HepG2 (cell line): Measurements from ENCODE around the gene TTC23. TPM values are rescaled to one million over a fixed set of nuclear protein-coding genes. Genes with fewer than 3 reads are reported as not detected.

Experiments
- ATAC-seq: fragments of 200-7000 bp; cut with Tn5 transposase; 3 replicates; pipeline ENCODE4 v1.9.1; 2020; ENCODE audit warnings: mild to moderate bottlenecking, moderate library complexity
- BruUV-seq: library from RNA; stranded (reverse); fragments of 400-500 nt; replicated peaks from 2 replicates; lab custom pipeline; 2021; lab: Mats Ljungman, UMichigan
- CTCF ChIA-PET: fragments of 300-600 bp; formaldehyde crosslinking; extraction: SDS; loops from one replicate; lab custom pipeline; 2021; ENCODE audit warnings: low total read pairs, inconsistent platforms, low intra/inter-chr PET ratio; lab: Yijun Ruan, JAX
- POLR2A ChIA-PET: fragments of 350-600 bp; sonication (Branson Sonifier 250); formaldehyde crosslinking; loops from one replicate; lab custom pipeline; 2020; ENCODE audit warnings: antibody characterized with exemption, inconsistent platforms; lab: Yijun Ruan, JAX
- DNase-seq: peaks from one replicate; pipeline ENCODE4 v3.0.0-alpha.2; 2015; ENCODE audit warnings: low spot score
- FAIRE-seq: peaks from 3 replicates; lab custom pipeline; 2011; peaks lifted over from hg19 to GRCh38; lab: Jason Lieb, UNC
- H2AFZ ChIP-seq: one replicate; pipeline ENCODE4 v1.6.1; 2011; ENCODE audit warnings: low read length, inconsistent platforms
- H3K27ac ChIP-seq: fragments of 300-600 bp; 3 replicates; pipeline ENCODE4 v1.8.0; 2011; ENCODE audit warnings: mixed run types, mild to moderate bottlenecking, mixed read lengths, low read length, inconsistent platforms; ENCODE audit not compliant: insufficient read depth; ENCODE audit errors: extremely low read length
- H3K27me3 ChIP-seq, 2 experiments: fragments of 200-600 bp in 1 of 2; 2 replicates in 1 of 2; 3 replicates in 1 of 2; pipeline versions ENCODE4 v1.6.0 to v1.8.0; 2011; ENCODE audit warnings: low read length in 2 of 2, mild to moderate bottlenecking in 2 of 2, moderate library complexity in 2 of 2, inconsistent platforms in 1 of 2; ENCODE audit not compliant: insufficient read depth in 2 of 2, control insufficient read depth in 1 of 2
- H3K36me3 ChIP-seq, 2 experiments: fragments of 200-600 bp in 1 of 2; replicated peaks in 1 of 2; 2 replicates in 1 of 2; 3 replicates in 1 of 2; pipeline versions ENCODE4 v1.5.1 to v1.8.0; 2011; ENCODE audit warnings: low read length in 2 of 2, inconsistent platforms in 1 of 2; ENCODE audit not compliant: insufficient read depth in 2 of 2, control insufficient read depth in 1 of 2
- H3K4me1 ChIP-seq: 2 replicates; pipeline ENCODE4 v1.5.1; 2012; ENCODE audit warnings: low read length, inconsistent platforms; ENCODE audit not compliant: insufficient read depth
- H3K4me2 ChIP-seq: 2 replicates; pipeline ENCODE4 v1.6.0; 2011; ENCODE audit warnings: low read depth, low read length, inconsistent platforms
- H3K4me3 ChIP-seq, 3 experiments: fragments of 200-600 bp in 1 of 3; sonication (generic), shearing (Covaris generic) in 1 of 3; replicated peaks in 1 of 3; 2 replicates each; pipeline ENCODE4 v1.5.1; 2011 to 2016; ENCODE audit warnings: low read length in 3 of 3, inconsistent platforms in 2 of 3, low read depth in 2 of 3, mild to moderate bottlenecking in 2 of 3, control low read depth in 1 of 3, mixed read lengths in 1 of 3; ENCODE audit not compliant: insufficient read depth in 1 of 3
- H3K79me2 ChIP-seq: one replicate; pipeline ENCODE4 v1.6.1; 2011; ENCODE audit warnings: low read length, inconsistent platforms; ENCODE audit not compliant: insufficient read depth
- H3K9ac ChIP-seq: 2 replicates; pipeline ENCODE4 v1.6.0; 2011; ENCODE audit warnings: mild to moderate bottlenecking, low read depth, low read length, inconsistent platforms; ENCODE audit not compliant: insufficient read depth
- H3K9me3 ChIP-seq: 2 replicates; pipeline ENCODE4 v1.5.1; 2012; ENCODE audit warnings: mild to moderate bottlenecking, low read length
- H4K20me1 ChIP-seq: 2 replicates; pipeline ENCODE4 v1.6.0; 2011; ENCODE audit warnings: inconsistent platforms, mild to moderate bottlenecking, low read length, moderate library complexity; ENCODE audit not compliant: insufficient read depth
- HOXA5 ChIP-seq: sonication (generic); formaldehyde crosslinking; IDR thresholded peaks from 2 replicates; pipeline ENCODE4 v1.4.0; 2020; ENCODE audit warnings: missing genetic modification reagents
- MXI1 ChIP-seq: IDR thresholded peaks from 3 replicates; pipeline ENCODE4 v1.6.1; 2012; ENCODE audit warnings: low read depth, low read length, inconsistent platforms, borderline replicate concordance
- MYC ChIP-seq: sonication (generic); formaldehyde crosslinking; IDR thresholded peaks from 2 replicates; pipeline ENCODE4 v1.9.0; 2021; ENCODE audit warnings: missing genetic modification reagents, borderline replicate concordance
- SETDB1 ChIP-seq: sonication (generic); formaldehyde crosslinking; IDR thresholded peaks from 2 replicates; pipeline ENCODE4 v1.5.1; 2020; ENCODE audit warnings: missing genetic modification reagents, mild to moderate bottlenecking, borderline replicate concordance
- ZNF615 ChIP-seq: sonication (generic); formaldehyde crosslinking; IDR thresholded peaks from 2 replicates; pipeline ENCODE4 v1.5.0; 2020; ENCODE audit warnings: mild to moderate bottlenecking, missing genetic modification reagents, borderline replicate concordance
- ZNF766 ChIP-seq: sonication (generic); formaldehyde crosslinking; IDR thresholded peaks from 2 replicates; pipeline ENCODE4 v1.5.0; 2020; ENCODE audit warnings: missing genetic modification reagents, borderline replicate concordance
- WGBS: methylation state at CpG from one replicate; pipeline ENCODE4 v1.1.6; 2017; ENCODE audit warnings: low lambda C conversion rate; 5-methylcytosine and 5-hydroxymethylcytosine counted together
- in situ Hi-C: cut with HindIII; loops from 2 replicates; pipeline ENCODE4 v1.10.0; 2017; ENCODE audit warnings: low pct_unique_long_range_greater_than_20kb; ENCODE audit not compliant: extremely low pct_ligation_motif_present
- intact Hi-C: fragments of 100-400 bp; cut with micrococcal nuclease; formaldehyde crosslinking; loops from one replicate; pipeline ENCODE4 v1.10.0; 2022; ENCODE audit not compliant: unreplicated experiment
- polyA plus RNA-seq, 8 experiments: library from polyadenylated mRNA; depleted of rRNA in 3 of 8; stranded (reverse) in 7 of 8; unstranded in 1 of 8; fragments of >200 nt; fragmentation: Illumina TruSeq in 4 of 8; extraction: Trizol in 4 of 8; gene quantifications; 2 replicates each; pipeline versions ENCODE4 v1.2.1 to v1.2.3, GENCODE V29; 2011 to 2016; ENCODE audit warnings: low read depth in 4 of 8, missing spikeins in 1 of 8, mixed read lengths in 1 of 8; ENCODE audit not compliant: insufficient read depth in 1 of 8
- total RNA-seq, 5 experiments: library from RNA; depleted of rRNA; stranded (reverse); fragments of >200 nt; fragmentation: Illumina TruSeq; extraction: Trizol; gene quantifications; 2 replicates each; pipeline ENCODE4 v1.2.3, GENCODE V29; 2016; ENCODE audit warnings: low read depth in 1 of 5
- TF ChIP-seq, protein P1 (sequence below): sonication (generic); formaldehyde crosslinking; IDR thresholded peaks from 2 replicates; pipeline ENCODE4 v1.4.0; 2020; ENCODE audit warnings: missing genetic modification reagents, borderline replicate concordance
- TF ChIP-seq, protein P2 (sequence below): IDR thresholded peaks from 2 replicates; pipeline ENCODE4 v1.6.1; 2012; ENCODE audit warnings: low read length, improper control_type of control experiment
- TF ChIP-seq, protein P3 (sequence below): sonication (generic); formaldehyde crosslinking; conservative IDR thresholded peaks from 2 replicates; pipeline ENCODE4 v1.8.0; 2022; ENCODE audit warnings: missing genetic modification reagents
- TF ChIP-seq, protein P4 (sequence below): sonication (generic); formaldehyde crosslinking; IDR thresholded peaks from 2 replicates; pipeline ENCODE4 v1.5.0; 2020; ENCODE audit warnings: mild to moderate bottlenecking, missing genetic modification reagents, borderline replicate concordance

TTC23 gene
- total and polyA plus RNA-seq, 2 of the 13 experiments (the other 11 are each of a cell fraction or from before 2014, with no cell fraction given) = 1.6 to 11.7 TPM

DNA sequence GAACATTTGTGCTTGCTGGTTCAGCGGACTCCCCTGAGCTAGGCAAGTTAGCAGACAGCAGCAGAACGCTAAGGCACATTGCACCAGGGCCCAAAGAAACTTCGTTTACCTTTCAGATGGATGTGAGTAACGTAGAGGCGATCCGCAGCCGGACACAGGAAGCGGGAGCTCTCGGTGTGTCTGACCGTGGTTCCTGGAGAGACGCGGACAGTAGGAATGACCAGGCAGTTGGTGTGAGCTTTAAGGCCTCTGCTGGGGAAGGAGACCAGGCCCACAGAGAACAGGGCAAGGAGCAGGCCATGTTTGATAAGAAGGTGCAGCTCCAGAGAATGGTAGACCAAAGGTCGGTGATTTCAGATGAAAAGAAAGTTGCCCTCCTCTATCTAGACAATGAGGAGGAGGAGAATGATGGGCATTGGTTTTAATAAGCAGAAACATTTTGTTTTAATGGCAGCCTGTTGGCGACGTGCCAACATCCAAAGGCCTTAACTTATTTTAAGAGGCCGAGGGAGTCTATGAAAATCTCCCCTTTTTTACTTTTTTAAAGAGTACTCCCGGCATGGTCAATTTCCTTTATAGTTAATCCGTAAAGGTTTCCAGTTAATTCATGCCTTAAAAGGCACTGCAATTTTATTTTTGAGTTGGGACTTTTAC is 116.6 kb downstream of the TTC23 start (continued):
- TF ChIP-seq, protein P1, sequence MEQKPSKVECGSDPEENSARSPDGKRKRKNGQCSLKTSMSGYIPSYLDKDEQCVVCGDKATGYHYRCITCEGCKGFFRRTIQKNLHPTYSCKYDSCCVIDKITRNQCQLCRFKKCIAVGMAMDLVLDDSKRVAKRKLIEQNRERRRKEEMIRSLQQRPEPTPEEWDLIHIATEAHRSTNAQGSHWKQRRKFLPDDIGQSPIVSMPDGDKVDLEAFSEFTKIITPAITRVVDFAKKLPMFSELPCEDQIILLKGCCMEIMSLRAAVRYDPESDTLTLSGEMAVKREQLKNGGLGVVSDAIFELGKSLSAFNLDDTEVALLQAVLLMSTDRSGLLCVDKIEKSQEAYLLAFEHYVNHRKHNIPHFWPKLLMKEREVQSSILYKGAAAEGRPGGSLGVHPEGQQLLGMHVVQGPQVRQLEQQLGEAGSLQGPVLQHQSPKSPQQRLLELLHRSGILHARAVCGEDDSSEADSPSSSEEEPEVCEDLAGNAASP (CRISPR knock-in tag) = no peak
- no peak for TF ChIP-seq MYC
- TF ChIP-seq HOXA5 (CRISPR knock-in tag) = no peak
- TF ChIP-seq ZNF766 = no peak
- TF ChIP-seq SETDB1 (CRISPR knock-in tag) = no peak

DNA sequence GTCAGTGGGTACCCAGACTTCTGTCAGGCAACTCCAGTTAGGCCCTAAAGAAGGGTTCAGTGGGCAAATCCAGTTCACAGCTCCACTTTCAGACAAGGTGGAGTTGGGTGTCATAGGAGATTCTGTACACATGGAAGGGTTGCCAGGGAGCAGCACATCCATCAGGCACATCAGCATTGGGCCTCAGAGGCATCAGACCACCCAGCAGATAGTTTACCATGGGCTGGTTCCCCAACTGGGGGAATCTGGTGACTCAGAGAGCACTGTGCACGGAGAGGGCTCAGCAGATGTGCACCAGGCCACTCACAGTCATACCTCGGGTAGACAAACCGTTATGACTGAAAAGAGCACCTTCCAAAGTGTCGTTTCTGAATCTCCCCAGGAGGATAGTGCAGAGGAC is 117.3 kb downstream of the TTC23 start:
- no peaks in the 10 kb centered on the region for H3K9me3 ChIP-seq
- FAIRE-seq (no peak), DNase-seq (no peak), ATAC-seq (no peak; the same call in 2 of the 3 replicates)
- no peak overlapping the region for H3K4me3 ChIP-seq
- ChIA-PET POLR2A (interaction anchor here (1.3 kb wide), 1 partner anchor 27 kb away, joined by 5 read pairs; the partner anchor contains the start of gene SYNM), CTCF (no interaction called here)
- H4K20me1 ChIP-seq = no peaks in the 10 kb centered on the region
- no peak overlapping the region for H2AFZ ChIP-seq
- in situ Hi-C loops = no loop called here
- peak overlapping the region; percentile 47 for H3K27ac ChIP-seq
- no TSS peak for BruUV-seq
- peaks cover 47% of the 10 kb centered on the region for H3K4me1 ChIP-seq
- H3K79me2 ChIP-seq = no peaks in the 10 kb centered on the region
- peak overlapping the region; percentile 43 for H3K4me2 ChIP-seq
- peaks cover 0 to 11% of the 10 kb centered on the region in 2 experiments; a peak in 4 of 5 replicates for H3K36me3 ChIP-seq
- TF ChIP-seq ZNF615 (CRISPR knock-in tag) = 0 out of 2 replicates have a peak, but pooled peaks have one; percentile 8
- TF ChIP-seq, protein P2, sequence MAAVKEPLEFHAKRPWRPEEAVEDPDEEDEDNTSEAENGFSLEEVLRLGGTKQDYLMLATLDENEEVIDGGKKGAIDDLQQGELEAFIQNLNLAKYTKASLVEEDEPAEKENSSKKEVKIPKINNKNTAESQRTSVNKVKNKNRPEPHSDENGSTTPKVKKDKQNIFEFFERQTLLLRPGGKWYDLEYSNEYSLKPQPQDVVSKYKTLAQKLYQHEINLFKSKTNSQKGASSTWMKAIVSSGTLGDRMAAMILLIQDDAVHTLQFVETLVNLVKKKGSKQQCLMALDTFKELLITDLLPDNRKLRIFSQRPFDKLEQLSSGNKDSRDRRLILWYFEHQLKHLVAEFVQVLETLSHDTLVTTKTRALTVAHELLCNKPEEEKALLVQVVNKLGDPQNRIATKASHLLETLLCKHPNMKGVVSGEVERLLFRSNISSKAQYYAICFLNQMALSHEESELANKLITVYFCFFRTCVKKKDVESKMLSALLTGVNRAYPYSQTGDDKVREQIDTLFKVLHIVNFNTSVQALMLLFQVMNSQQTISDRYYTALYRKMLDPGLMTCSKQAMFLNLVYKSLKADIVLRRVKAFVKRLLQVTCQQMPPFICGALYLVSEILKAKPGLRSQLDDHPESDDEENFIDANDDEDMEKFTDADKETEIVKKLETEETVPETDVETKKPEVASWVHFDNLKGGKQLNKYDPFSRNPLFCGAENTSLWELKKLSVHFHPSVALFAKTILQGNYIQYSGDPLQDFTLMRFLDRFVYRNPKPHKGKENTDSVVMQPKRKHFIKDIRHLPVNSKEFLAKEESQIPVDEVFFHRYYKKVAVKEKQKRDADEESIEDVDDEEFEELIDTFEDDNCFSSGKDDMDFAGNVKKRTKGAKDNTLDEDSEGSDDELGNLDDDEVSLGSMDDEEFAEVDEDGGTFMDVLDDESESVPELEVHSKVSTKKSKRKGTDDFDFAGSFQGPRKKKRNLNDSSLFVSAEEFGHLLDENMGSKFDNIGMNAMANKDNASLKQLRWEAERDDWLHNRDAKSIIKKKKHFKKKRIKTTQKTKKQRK = no peak
- TF ChIP-seq MXI1 = 0 out of 3 replicates have a peak, but pooled peaks have one; percentile 2
- TF ChIP-seq, protein P3, sequence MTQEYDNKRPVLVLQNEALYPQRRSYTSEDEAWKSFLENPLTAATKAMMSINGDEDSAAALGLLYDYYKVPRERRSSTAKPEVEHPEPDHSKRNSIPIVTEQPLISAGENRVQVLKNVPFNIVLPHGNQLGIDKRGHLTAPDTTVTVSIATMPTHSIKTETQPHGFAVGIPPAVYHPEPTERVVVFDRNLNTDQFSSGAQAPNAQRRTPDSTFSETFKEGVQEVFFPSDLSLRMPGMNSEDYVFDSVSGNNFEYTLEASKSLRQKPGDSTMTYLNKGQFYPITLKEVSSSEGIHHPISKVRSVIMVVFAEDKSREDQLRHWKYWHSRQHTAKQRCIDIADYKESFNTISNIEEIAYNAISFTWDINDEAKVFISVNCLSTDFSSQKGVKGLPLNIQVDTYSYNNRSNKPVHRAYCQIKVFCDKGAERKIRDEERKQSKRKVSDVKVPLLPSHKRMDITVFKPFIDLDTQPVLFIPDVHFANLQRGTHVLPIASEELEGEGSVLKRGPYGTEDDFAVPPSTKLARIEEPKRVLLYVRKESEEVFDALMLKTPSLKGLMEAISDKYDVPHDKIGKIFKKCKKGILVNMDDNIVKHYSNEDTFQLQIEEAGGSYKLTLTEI (CRISPR knock-in tag) = no peak
- TF ChIP-seq, protein P4, sequence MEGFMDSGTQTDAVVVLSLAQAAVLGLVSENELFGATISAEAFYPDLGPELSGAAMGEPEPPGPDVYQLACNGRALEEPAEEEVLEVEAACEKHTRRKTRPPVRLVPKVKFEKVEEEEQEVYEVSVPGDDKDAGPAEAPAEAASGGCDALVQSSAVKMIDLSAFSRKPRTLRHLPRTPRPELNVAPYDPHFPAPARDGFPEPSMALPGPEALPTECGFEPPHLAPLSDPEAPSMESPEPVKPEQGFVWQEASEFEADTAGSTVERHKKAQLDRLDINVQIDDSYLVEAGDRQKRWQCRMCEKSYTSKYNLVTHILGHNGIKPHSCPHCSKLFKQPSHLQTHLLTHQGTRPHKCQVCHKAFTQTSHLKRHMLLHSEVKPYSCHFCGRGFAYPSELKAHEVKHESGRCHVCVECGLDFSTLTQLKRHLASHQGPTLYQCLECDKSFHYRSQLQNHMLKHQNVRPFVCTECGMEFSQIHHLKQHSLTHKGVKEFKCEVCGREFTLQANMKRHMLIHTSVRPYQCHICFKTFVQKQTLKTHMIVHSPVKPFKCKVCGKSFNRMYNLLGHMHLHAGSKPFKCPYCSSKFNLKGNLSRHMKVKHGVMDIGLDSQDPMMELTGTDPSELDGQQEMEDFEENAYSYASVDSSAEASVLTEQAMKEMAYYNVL (CRISPR knock-in tag) = 0 out of 2 replicates have a peak, but pooled peaks have one; percentile 12
- intact Hi-C loops = no loop called here
- whole genome bisulfite sequencing = 93% methylated on average over 3 of the region's 4 CpGs
- no peak overlapping the region for H3K9ac ChIP-seq
- no peaks in the 10 kb centered on the region for H3K27me3 ChIP-seq
